AG04450 (cell line): ENCODE measurements around the gene MGAT4B. TPM values are rescaled to one million over a fixed set of nuclear protein-coding genes. Genes with fewer than 3 reads are reported as not detected.

ENCODE experiments used
- CTCF ChIA-PET: fragments of 300-600, 350-600 bp; formaldehyde crosslinking; extraction: SDS; loops from one replicate; lab custom pipeline; 2022; ENCODE audit warnings: antibody characterized with exemption, inconsistent platforms; lab: Charles Lee
- POLR2A ChIA-PET: fragments of 350-600 bp; formaldehyde crosslinking; extraction: SDS; loops from one replicate; lab custom pipeline; 2021; ENCODE audit warnings: antibody characterized with exemption, inconsistent platforms; lab: Yijun Ruan, JAX
- DNase-seq: peaks from one replicate; pipeline ENCODE4 v3.0.0-alpha.2; 2011; ENCODE audit warnings: low read depth, low spot score
- H3K27ac ChIP-seq: one replicate; pipeline ENCODE4 v1.5.1; 2012; ENCODE audit warnings: low read depth, low read length, control low read depth
- H3K27me3 ChIP-seq: one replicate; pipeline ENCODE4 v1.6.0; 2012; ENCODE audit warnings: low read length; ENCODE audit not compliant: control insufficient read depth, insufficient read depth
- H3K4me3 ChIP-seq: 2 replicates; pipeline ENCODE4 v1.5.1; 2011; ENCODE audit warnings: mild to moderate bottlenecking, low read depth, low read length, control low read depth
- H3K9me3 ChIP-seq: 2 replicates; pipeline ENCODE4 v1.5.1; 2012; ENCODE audit warnings: low read length; ENCODE audit not compliant: control insufficient read depth, insufficient read depth
- CTCF ChIP-seq: IDR thresholded peaks from 2 replicates; pipeline ENCODE4 v1.5.1; 2011; ENCODE audit warnings: low read depth, low read length, control low read depth, inconsistent platforms
- polyA minus RNA-seq: library from RNA; depleted of rRNA, polyadenylated mRNA; stranded (reverse); fragments of >200 nt; gene quantifications from 2 replicates; pipeline ENCODE4 v1.2.3, GENCODE V29; 2011; rRNA and poly(A)+ RNA removed
- polyA plus RNA-seq: library from polyadenylated mRNA; depleted of rRNA; stranded (reverse); fragments of >200 nt; gene quantifications from 2 replicates; pipeline ENCODE4 v1.2.3, GENCODE V29; 2011; rRNA removed

MGAT4B gene
- polyA plus RNA-seq: 102 and 149 TPM in 2 replicates
- polyA minus RNA-seq: 122 and 152 TPM in 2 replicates

DNA sequence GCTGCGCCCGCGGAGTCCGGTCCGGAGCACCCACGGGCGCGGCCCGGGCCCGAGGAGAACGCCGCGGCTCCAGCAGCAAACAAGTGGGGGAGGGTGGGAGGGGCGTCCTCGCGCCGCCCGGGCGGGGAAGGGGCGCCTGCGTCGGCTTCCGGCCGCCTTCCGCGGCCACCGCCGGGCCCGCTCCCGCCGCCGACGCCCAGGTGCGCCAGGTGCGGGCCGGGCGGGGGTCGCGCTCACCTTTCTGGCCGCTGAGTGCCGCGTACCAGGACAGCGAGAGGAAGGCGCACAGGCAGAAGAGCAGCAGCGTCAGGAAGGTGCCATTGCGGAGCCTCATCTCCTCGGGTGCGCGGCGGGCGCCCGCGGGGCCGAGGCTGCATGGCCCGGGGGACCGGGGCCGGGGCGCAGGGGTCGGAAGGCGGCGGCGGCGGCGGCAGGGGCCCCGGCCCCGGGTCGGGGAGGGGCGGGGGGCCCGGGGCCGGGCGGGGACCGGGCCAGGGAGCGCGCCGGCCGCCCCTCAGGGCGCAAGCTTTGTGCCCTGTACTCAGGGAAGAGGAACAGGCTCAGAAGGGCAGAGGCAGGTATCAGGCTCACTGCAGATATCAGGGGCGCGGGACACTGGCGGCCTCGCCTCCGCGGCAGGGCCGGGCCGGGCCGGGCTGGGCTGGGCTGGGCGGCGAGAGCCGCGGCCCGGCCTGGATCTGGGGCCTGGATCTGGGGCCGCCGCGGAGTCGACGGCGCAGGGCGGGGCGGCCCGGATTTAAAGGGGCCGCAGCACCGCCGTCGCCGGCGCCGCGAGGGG is at the start of gene MGAT4B:
TSS of gene MGAT4B (minus strand) at position 617 of the 799 bp plus-strand sequence. CDS start at position 334, 283 bp downstream.
- ChIA-PET POLR2A (interaction anchor here (0.5 to 1.4 kb wide), 6 partner anchors 13 to 138 kb away, joined by 3 to 14 read pairs (median 5); partner anchors contain the start of gene SQSTM1), CTCF (interaction anchor here (0.5 kb wide), 1 partner anchor 37 kb away, joined by 5 read pairs; no protein-coding TSS in a partner anchor)
- H3K4me3 ChIP-seq: peak within 1 kb of the TSS; percentile 77
- no peaks in the 10 kb centered on the region for H3K27me3 ChIP-seq
- TF ChIP-seq CTCF: no peak
- no peak for DNase-seq
- peaks cover 6% of the 10 kb centered on the region; the same call in 1 of the 2 replicates for H3K9me3 ChIP-seq
- peak within 1 kb of the TSS; percentile 21 for H3K27ac ChIP-seq

DNA sequence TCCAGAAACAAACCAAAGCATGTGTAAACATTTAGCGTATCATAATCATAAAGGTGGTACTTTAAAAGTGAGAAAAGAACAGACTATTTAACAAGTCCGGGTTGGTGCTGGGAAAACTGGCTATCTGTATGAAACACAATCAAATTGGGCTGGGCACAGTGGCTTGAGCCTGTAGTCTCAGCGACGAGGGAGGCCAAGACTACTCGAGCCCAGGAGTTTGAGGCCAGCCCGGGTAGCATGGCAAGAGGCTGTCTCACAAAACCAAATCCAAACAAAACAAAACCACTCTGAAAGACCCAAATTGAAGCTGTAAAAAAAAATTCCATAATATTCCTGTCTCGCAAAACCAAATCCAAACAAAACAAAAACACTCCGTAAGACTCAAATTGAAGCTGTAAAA is 47.7 kb upstream of the MGAT4B start:
- ChIA-PET CTCF (interaction anchor here (0.8 kb wide), 1 partner anchor 237 kb away, joined by 4 read pairs; no protein-coding TSS in a partner anchor), POLR2A (no interaction called here)
- Histone ChIP-seq H3K27me3 (no peaks in the 10 kb centered on the region), H3K9me3 (no peaks in the 10 kb centered on the region; the same call in 1 of the 2 replicates), H3K27ac (no peak overlapping the region), H3K4me3 (no peak overlapping the region)
- no peak for TF ChIP-seq CTCF
- no peak for DNase-seq

DNA sequence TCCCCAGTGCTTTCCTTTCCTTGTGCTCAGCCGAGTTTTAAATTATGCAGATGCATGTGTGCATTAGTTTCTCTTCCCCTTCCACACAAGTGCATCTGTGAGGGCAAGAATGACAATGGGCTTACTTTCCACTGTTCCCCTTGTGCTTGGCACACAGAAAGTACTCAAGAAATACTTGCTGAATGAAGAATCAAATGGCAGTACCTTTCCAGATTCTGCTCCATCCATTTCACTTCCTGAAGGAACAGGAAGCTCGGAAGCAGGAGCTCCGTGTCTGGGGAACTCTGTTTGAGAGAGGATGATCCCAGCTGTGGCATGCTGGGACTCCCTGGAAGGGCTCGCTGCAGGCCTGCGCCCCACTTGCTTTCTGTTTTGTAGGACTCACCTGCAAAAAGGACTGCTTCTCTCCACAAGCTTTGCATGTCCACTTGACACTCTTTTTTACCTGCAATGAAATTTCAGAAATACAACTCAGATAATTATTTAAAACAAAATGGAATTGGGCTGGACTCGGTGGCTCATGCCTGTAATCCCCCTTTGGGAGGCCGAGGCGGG is 46.4 kb upstream of the MGAT4B start:
- POLR2A ChIA-PET: interaction anchor here (0.6 to 0.7 kb wide), 2 partner anchors 12 to 14 kb away, joined by 3 to 5 read pairs; no protein-coding TSS in a partner anchor
- CTCF ChIA-PET: no interaction called here
- no peak for TF ChIP-seq CTCF
- Histone ChIP-seq H3K27me3 (no peaks in the 10 kb centered on the region), H3K27ac (no peak overlapping the region), H3K9me3 (no peaks in the 10 kb centered on the region), H3K4me3 (no peak overlapping the region)
- no peak for DNase-seq

DNA sequence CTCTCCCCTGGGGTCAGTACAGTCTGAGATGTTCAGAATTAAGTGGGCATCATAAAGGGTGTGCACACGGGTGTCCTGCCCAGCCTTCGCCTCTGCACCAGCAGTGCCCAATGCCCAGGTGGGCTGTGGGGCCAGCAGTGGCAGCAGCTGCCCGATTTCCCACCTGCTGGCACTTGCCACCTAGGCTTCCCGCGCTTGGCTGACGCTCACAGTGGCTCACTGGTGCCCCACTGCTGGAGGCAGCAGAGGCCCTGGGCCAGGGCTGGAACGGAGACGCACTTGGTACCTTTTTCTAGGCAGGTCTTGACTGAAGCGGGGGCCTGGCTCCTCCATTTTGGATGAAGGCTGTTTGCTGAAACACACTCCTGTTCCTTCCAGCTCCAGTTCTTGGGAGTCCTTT is 35.0 kb upstream of the MGAT4B start:
- H3K4me3 ChIP-seq: no peak overlapping the region
- H3K27me3 ChIP-seq: no peaks in the 10 kb centered on the region
- peaks cover 20% of the 10 kb centered on the region for H3K9me3 ChIP-seq
- DNase-seq: no peak
- ChIA-PET CTCF (no interaction called here), POLR2A (interaction anchor here (0.5 to 0.6 kb wide), 3 partner anchors 12 to 261 kb away, joined by 3 to 4 read pairs (median 3); no protein-coding TSS in a partner anchor)
- H3K27ac ChIP-seq: no peak overlapping the region
- TF ChIP-seq CTCF: no peak

GRCh38 chr5:179840766-179841165 is 34.1 kb upstream of the MGAT4B start:
- CTCF ChIA-PET: no interaction called here
- Histone ChIP-seq H3K4me3 (no peak overlapping the region), H3K27me3 (no peaks in the 10 kb centered on the region), H3K27ac (no peak overlapping the region), H3K9me3 (peaks cover 14% of the 10 kb centered on the region)
- POLR2A ChIA-PET: interaction anchor here (0.5 kb wide), 3 partner anchors 13 to 260 kb away, joined by 3 to 4 read pairs (median 3); no protein-coding TSS in a partner anchor
- no peak for TF ChIP-seq CTCF
- no peak for DNase-seq
